HepG2 (cell line): ENCODE measurements around the gene CALML4. TPM values are rescaled to one million over a fixed set of nuclear protein-coding genes. Genes with fewer than 3 reads are reported as not detected.
A peak's percentile ranks its signal among the peaks of the same experiment; 100 is the strongest.

Experiments
- ARNT ChIP-seq: fragments of 450-650 bp; IDR thresholded peaks from 2 replicates; pipeline ENCODE4 v1.6.1; 2017
- BRD4 ChIP-seq: sonication (generic); formaldehyde crosslinking; IDR thresholded peaks from 2 replicates; pipeline ENCODE4 v1.4.0; 2020; ENCODE audit warnings: missing genetic modification reagents
- DR1 ChIP-seq: sonication (generic); formaldehyde crosslinking; IDR thresholded peaks from 2 replicates; pipeline ENCODE4 v1.8.0; 2021; ENCODE audit warnings: mild to moderate bottlenecking, missing genetic modification reagents, inconsistent platforms
- FLYWCH1 ChIP-seq: sonication (generic); formaldehyde crosslinking; IDR thresholded peaks from 2 replicates; pipeline ENCODE4 v1.8.1; 2023; ENCODE audit warnings: mild to moderate bottlenecking, missing genetic modification reagents
- FOXJ3 ChIP-seq: sonication (generic); formaldehyde crosslinking; IDR thresholded peaks from 2 replicates; pipeline ENCODE4 v1.4.0; 2020; ENCODE audit warnings: missing genetic modification reagents, mild to moderate bottlenecking, borderline replicate concordance
- GPN1 ChIP-seq: sonication (generic); formaldehyde crosslinking; IDR thresholded peaks from 2 replicates; pipeline ENCODE4 v1.5.1; 2020; ENCODE audit warnings: missing genetic modification reagents, borderline replicate concordance
- GZF1 ChIP-seq: sonication (generic); formaldehyde crosslinking; IDR thresholded peaks from 2 replicates; pipeline ENCODE4 v1.5.1; 2020; ENCODE audit warnings: mild to moderate bottlenecking, missing genetic modification reagents
- HCFC1 ChIP-seq: fragments of 150-350 bp; IDR thresholded peaks from 2 replicates; pipeline ENCODE4 v1.6.1; 2014; ENCODE audit warnings: low read depth, low read length
- MIER2 ChIP-seq: IDR thresholded peaks from 2 replicates; pipeline ENCODE4 v1.6.1; 2016; ENCODE audit warnings: missing biosample characterization, missing genetic modification reagents
- MTA1 ChIP-seq: sonication (generic); formaldehyde crosslinking; IDR thresholded peaks from 2 replicates; pipeline ENCODE4 v1.4.0; 2020; ENCODE audit warnings: missing genetic modification reagents, mild to moderate bottlenecking, borderline replicate concordance
- PLRG1 ChIP-seq: fragments of 450-650 bp; conservative IDR thresholded peaks from 2 replicates; pipeline ENCODE4 v1.6.1; 2016
- SIN3A ChIP-seq: IDR thresholded peaks from 2 replicates; pipeline ENCODE4 v1.6.1; 2011; ENCODE audit warnings: low read depth, mild to moderate bottlenecking, control low read depth, low read length, borderline replicate concordance
- SP2 ChIP-seq: sonication (generic); formaldehyde crosslinking; IDR thresholded peaks from 2 replicates; pipeline ENCODE4 v1.5.1; 2020; ENCODE audit warnings: mild to moderate bottlenecking, missing genetic modification reagents
- SSRP1 ChIP-seq: IDR thresholded peaks from 2 replicates; pipeline ENCODE4 v1.6.1; 2016; ENCODE audit warnings: control low read depth
- TCF7L2 ChIP-seq: IDR thresholded peaks from 2 replicates; pipeline ENCODE4 v1.6.1; 2011; ENCODE audit warnings: mild to moderate bottlenecking, low read depth, low read length, moderate library complexity
- TRIM24 ChIP-seq: sonication (generic); formaldehyde crosslinking; IDR thresholded peaks from 2 replicates; pipeline ENCODE4 v1.8.0; 2022; ENCODE audit warnings: mild to moderate bottlenecking, missing genetic modification reagents
- ZFP41 ChIP-seq: sonication (generic); formaldehyde crosslinking; IDR thresholded peaks from 2 replicates; pipeline ENCODE4 v1.4.0; 2020; ENCODE audit warnings: mild to moderate bottlenecking, missing genetic modification reagents, borderline replicate concordance
- ZNF10 ChIP-seq: sonication (generic); formaldehyde crosslinking; IDR thresholded peaks from 2 replicates; pipeline ENCODE4 v1.4.0; 2020; ENCODE audit warnings: mild to moderate bottlenecking, low read depth, missing genetic modification reagents, borderline replicate concordance
- ZNF17 ChIP-seq: sonication (generic); formaldehyde crosslinking; IDR thresholded peaks from 2 replicates; pipeline ENCODE4 v1.5.0; 2020; ENCODE audit warnings: mild to moderate bottlenecking, missing genetic modification reagents
- ZNF335 ChIP-seq: sonication (generic); formaldehyde crosslinking; IDR thresholded peaks from 2 replicates; pipeline ENCODE4 v1.4.0; 2020; ENCODE audit warnings: missing genetic modification reagents
- ZNF33B ChIP-seq: sonication (generic); formaldehyde crosslinking; IDR thresholded peaks from 2 replicates; pipeline ENCODE4 v1.5.1; 2020; ENCODE audit warnings: mild to moderate bottlenecking, missing genetic modification reagents
- ZNF446 ChIP-seq: sonication (generic); formaldehyde crosslinking; IDR thresholded peaks from 2 replicates; pipeline ENCODE4 v1.5.0; 2020; ENCODE audit warnings: mild to moderate bottlenecking, missing genetic modification reagents
- ZNF660 ChIP-seq: sonication (generic); formaldehyde crosslinking; IDR thresholded peaks from 2 replicates; pipeline ENCODE4 v1.5.1; 2020; ENCODE audit warnings: mild to moderate bottlenecking, low read depth, missing genetic modification reagents, borderline replicate concordance
- ZNF75D ChIP-seq: sonication (generic); formaldehyde crosslinking; IDR thresholded peaks from 2 replicates; pipeline ENCODE4 v1.8.1; 2023; ENCODE audit warnings: missing genetic modification reagents, mild to moderate bottlenecking, borderline replicate concordance
- ZNF766 ChIP-seq: sonication (generic); formaldehyde crosslinking; IDR thresholded peaks from 2 replicates; pipeline ENCODE4 v1.5.0; 2020; ENCODE audit warnings: missing genetic modification reagents, borderline replicate concordance
- ZNF781 ChIP-seq: sonication (generic); formaldehyde crosslinking; IDR thresholded peaks from 2 replicates; pipeline ENCODE4 v1.5.1; 2020; ENCODE audit warnings: borderline replicate concordance, mild to moderate bottlenecking, missing genetic modification reagents; ENCODE audit errors: not compliant biosample characterization
- ZNF782 ChIP-seq: sonication (generic); formaldehyde crosslinking; IDR thresholded peaks from 2 replicates; pipeline ENCODE4 v1.4.0; 2020; ENCODE audit warnings: missing genetic modification reagents, mild to moderate bottlenecking, borderline replicate concordance
- polyA plus RNA-seq, 8 experiments: library from polyadenylated mRNA; depleted of rRNA in 3 of 8; stranded (reverse) in 7 of 8; unstranded in 1 of 8; fragments of >200 nt; fragmentation: Illumina TruSeq in 4 of 8; extraction: Trizol in 4 of 8; gene quantifications; 2 replicates each; pipeline versions ENCODE4 v1.2.1 to v1.2.3, GENCODE V29; 2011 to 2016; ENCODE audit warnings: low read depth in 4 of 8, missing spikeins in 1 of 8, mixed read lengths in 1 of 8; ENCODE audit not compliant: insufficient read depth in 1 of 8
- total RNA-seq, 5 experiments: library from RNA; depleted of rRNA; stranded (reverse); fragments of >200 nt; fragmentation: Illumina TruSeq; extraction: Trizol; gene quantifications; 2 replicates each; pipeline ENCODE4 v1.2.3, GENCODE V29; 2016; ENCODE audit warnings: low read depth in 1 of 5
- TF ChIP-seq, protein P1 (sequence below): sonication (generic); formaldehyde crosslinking; IDR thresholded peaks from 2 replicates; pipeline ENCODE4 v1.8.1; 2023; ENCODE audit warnings: missing genetic modification reagents, inconsistent platforms, borderline replicate concordance
- TF ChIP-seq, protein P2 (sequence below): sonication (generic); formaldehyde crosslinking; IDR thresholded peaks from 2 replicates; pipeline ENCODE4 v1.8.1; 2023; ENCODE audit warnings: mild to moderate bottlenecking, moderate library complexity, missing genetic modification reagents
- TF ChIP-seq, protein P3 (sequence below): sonication (generic); formaldehyde crosslinking; IDR thresholded peaks from 2 replicates; pipeline ENCODE4 v1.4.0; 2020; ENCODE audit warnings: mild to moderate bottlenecking, low read depth, missing genetic modification reagents

The CALML4 gene
- total and polyA plus RNA-seq, 2 of the 13 experiments (the other 11 are each of a cell fraction or from before 2014, with no cell fraction given) = 3.6 to 8.7 TPM

DNA sequence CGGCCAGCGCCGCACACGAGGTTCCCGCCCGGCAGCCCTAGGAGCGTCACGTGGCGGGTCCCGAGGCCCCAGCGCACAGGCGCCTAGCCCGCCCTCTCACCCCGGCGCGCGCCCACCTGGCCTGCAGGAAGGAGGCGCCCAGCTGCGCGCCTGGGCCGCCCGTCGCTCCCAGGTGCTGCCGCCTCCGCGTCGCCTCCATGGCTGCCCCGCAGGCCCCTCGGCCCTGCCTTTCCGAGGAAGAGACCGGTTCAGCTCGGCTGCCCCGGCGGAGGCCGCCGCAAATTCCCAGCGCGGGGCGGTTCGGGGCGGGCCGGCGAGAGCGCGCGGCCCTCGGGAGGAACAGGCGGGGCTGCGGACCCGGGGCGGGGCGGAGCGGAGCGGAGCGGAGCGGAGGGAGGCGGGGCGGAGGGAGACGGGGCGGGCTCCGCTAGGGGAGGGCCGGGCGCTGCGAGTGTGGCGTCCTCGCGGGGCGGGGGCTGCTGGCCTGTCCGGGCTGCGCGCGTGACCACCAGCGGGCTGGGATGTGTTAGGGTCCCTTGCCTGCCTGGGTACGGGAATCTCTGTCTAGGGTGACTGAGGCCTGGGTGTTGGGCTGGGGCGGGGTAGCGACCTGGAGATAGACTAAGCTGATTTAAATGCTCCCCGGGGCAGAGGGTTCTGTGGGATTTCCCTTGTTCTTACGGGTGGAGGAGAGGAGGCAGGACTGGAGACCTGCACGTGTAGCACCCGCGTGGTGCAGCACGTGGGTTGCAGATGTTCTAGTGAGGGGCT lies 24.4 kb upstream of the CALML4 start, which contains the start of gene CLN6 (continued):
- TF ChIP-seq TRIM24 (CRISPR knock-in tag) = no peak
- no peak for TF ChIP-seq ZNF10 (CRISPR knock-in tag)
- TF ChIP-seq GPN1 (CRISPR knock-in tag) = no peak
- TF ChIP-seq ZNF335 (CRISPR knock-in tag) = no peak
- TF ChIP-seq ZNF782 (CRISPR knock-in tag) = no peak; the same call in 1 of the 2 replicates
- TF ChIP-seq PLRG1 = no peak
- 0 out of 2 replicates have a peak, but pooled peaks have one; percentile 15 for TF ChIP-seq FLYWCH1 (CRISPR knock-in tag)
- no peak; the same call in 1 of the 2 replicates for TF ChIP-seq DR1 (CRISPR knock-in tag)
- no peak for TF ChIP-seq FOXJ3
- TF ChIP-seq ZNF17 = no peak
- TF ChIP-seq HCFC1 = no peak
- no peak for TF ChIP-seq ZNF660
- TF ChIP-seq, protein P1, sequence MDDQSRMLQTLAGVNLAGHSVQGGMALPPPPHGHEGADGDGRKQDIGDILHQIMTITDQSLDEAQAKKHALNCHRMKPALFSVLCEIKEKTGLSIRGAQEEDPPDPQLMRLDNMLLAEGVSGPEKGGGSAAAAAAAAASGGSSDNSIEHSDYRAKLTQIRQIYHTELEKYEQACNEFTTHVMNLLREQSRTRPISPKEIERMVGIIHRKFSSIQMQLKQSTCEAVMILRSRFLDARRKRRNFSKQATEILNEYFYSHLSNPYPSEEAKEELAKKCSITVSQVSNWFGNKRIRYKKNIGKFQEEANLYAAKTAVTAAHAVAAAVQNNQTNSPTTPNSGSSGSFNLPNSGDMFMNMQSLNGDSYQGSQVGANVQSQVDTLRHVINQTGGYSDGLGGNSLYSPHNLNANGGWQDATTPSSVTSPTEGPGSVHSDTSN (CRISPR knock-in tag) = peak; percentile 78; the same call in 1 of the 2 replicates
- TF ChIP-seq MIER2 = no peak; the same call in 1 of the 2 replicates
- TF ChIP-seq, protein P2, sequence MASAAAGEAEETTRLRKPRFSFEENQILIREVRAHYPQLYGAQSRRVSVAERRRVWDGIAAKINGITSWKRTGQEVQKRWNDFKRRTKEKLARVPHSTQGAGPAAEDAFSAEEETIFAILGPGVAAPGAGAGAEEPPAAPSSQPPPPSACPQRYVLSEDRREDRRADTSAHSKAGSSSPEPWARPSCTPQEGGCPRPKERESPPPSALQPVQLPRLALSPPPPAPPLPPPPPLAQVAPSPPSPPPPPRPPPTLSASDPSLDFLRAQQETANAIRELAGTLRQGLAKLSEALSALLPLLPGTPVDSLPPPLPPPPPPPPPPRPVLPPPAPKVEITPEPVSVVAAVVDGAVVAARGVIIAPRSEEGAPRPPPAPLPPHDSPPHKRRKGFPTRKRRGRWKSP (CRISPR knock-in tag) = no peak
- no peak for TF ChIP-seq SSRP1 (CRISPR knock-in tag)
- no peak for TF ChIP-seq ARNT
- no peak for TF ChIP-seq ZNF446 (CRISPR knock-in tag)
- TF ChIP-seq, protein P3, sequence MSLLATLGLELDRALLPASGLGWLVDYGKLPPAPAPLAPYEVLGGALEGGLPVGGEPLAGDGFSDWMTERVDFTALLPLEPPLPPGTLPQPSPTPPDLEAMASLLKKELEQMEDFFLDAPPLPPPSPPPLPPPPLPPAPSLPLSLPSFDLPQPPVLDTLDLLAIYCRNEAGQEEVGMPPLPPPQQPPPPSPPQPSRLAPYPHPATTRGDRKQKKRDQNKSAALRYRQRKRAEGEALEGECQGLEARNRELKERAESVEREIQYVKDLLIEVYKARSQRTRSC (CRISPR knock-in tag) = peak; percentile 76; the same call in 1 of the 2 replicates
- TF ChIP-seq SIN3A = peak; percentile 43; the same call in 1 of the 2 replicates
- TF ChIP-seq BRD4 (CRISPR knock-in tag) = no peak
- TF ChIP-seq ZNF766 = peak; percentile 82
- TF ChIP-seq ZNF33B = no peak
- 0 out of 2 replicates have a peak, but pooled peaks have one; percentile 32 for TF ChIP-seq MTA1 (CRISPR knock-in tag)
- no peak for TF ChIP-seq ZNF781 (CRISPR knock-in tag)
- TF ChIP-seq ZFP41 (CRISPR knock-in tag) = no peak
- no peak for TF ChIP-seq ZNF75D
- TF ChIP-seq SP2 = peak; percentile 8; the same call in 1 of the 2 replicates
- no peak for TF ChIP-seq TCF7L2
- TF ChIP-seq GZF1 (CRISPR knock-in tag) = no peak
